IMR-90 (cell line): ENCODE measurements around the gene ZNF77. TPM values are rescaled to one million over a fixed set of nuclear protein-coding genes. Genes with fewer than 3 reads are reported as not detected.

ENCODE experiments used
- ATAC-seq: fragments of 200-7000 bp; cut with Tn5 transposase; 2 replicates; pipeline ENCODE4 v1.9.1; 2020; ENCODE audit warnings: low read depth, mild to moderate bottlenecking, moderate library complexity
- BruUV-seq: library from RNA; stranded (reverse); fragments of 400-500 nt; replicated peaks from 2 replicates; lab custom pipeline; 2021; lab: Mats Ljungman, UMichigan
- CTCF ChIA-PET: fragments of 300-600 bp; formaldehyde crosslinking; extraction: SDS; loops from one replicate; lab custom pipeline; 2021; ENCODE audit warnings: antibody characterized with exemption; lab: Yijun Ruan, JAX
- POLR2A ChIA-PET: fragments of 300-600 bp; sonication (Branson Sonifier 250); formaldehyde crosslinking; loops from one replicate; lab custom pipeline; 2022; ENCODE audit warnings: antibody characterized with exemption; ENCODE audit not compliant: unreplicated experiment; lab: Charles Lee
- DNase-seq: peaks from one replicate; pipeline ENCODE4 v3.0.0; 2013
- H2AFZ ChIP-seq: replicated peaks from 2 replicates; pipeline ENCODE3; 2013; ENCODE audit warnings: low read length, mild to moderate bottlenecking; ENCODE audit not compliant: poor library complexity
- H2AK5ac ChIP-seq: 2 replicates; pipeline ENCODE4 v1.6.1; 2013; ENCODE audit warnings: low read depth, low read length, inconsistent platforms
- H2AK9ac ChIP-seq: replicated peaks from 2 replicates; pipeline ENCODE3; 2013; ENCODE audit warnings: mild to moderate bottlenecking, low read depth, low read length, moderate library complexity; ENCODE audit not compliant: poor library complexity
- H2BK120ac ChIP-seq: 2 replicates; pipeline ENCODE4 v1.6.1; 2013; ENCODE audit warnings: low read depth, low read length, inconsistent platforms
- H2BK15ac ChIP-seq: 3 replicates; pipeline ENCODE4 v1.6.1; 2013; ENCODE audit warnings: low read depth, low read length, inconsistent platforms
- H2BK20ac ChIP-seq: 2 replicates; pipeline ENCODE4 v1.6.1; 2013; ENCODE audit warnings: low read depth, mild to moderate bottlenecking, inconsistent platforms, low read length, moderate library complexity
- H2BK5ac ChIP-seq: 2 replicates; pipeline ENCODE4 v1.6.1; 2013; ENCODE audit warnings: mild to moderate bottlenecking, low read depth, low read length, inconsistent platforms; ENCODE audit not compliant: poor library complexity, severe bottlenecking
- H3K14ac ChIP-seq: replicated peaks from 2 replicates; pipeline ENCODE4 v1.6.1; 2013; ENCODE audit warnings: low read depth, low read length, inconsistent platforms
- H3K18ac ChIP-seq: 2 replicates; pipeline ENCODE4 v1.6.1; 2013; ENCODE audit warnings: low read depth, low read length, control low read depth
- H3K23ac ChIP-seq: 2 replicates; pipeline ENCODE4 v1.6.1; 2013; ENCODE audit warnings: low read depth, low read length, inconsistent platforms
- H3K27ac ChIP-seq: 2 replicates; pipeline ENCODE4 v1.5.1; 2013; ENCODE audit warnings: mild to moderate bottlenecking, control low read depth, low read length; ENCODE audit not compliant: insufficient read depth
- H3K27me3 ChIP-seq: 2 replicates; pipeline ENCODE4 v1.6.1; 2013; ENCODE audit warnings: low read length; ENCODE audit not compliant: control insufficient read depth, insufficient read depth
- H3K36me3 ChIP-seq: 2 replicates; pipeline ENCODE4 v1.6.1; 2013; ENCODE audit warnings: low read length, mixed read lengths; ENCODE audit not compliant: control insufficient read depth, insufficient read depth
- H3K4ac ChIP-seq: 2 replicates; pipeline ENCODE4 v1.6.1; 2013; ENCODE audit warnings: low read depth, low read length, inconsistent platforms
- H3K4me1 ChIP-seq: 2 replicates; pipeline ENCODE4 v1.6.1; 2013; ENCODE audit warnings: low read length, mixed read lengths; ENCODE audit not compliant: control insufficient read depth, insufficient read depth
- H3K4me2 ChIP-seq: 2 replicates; pipeline ENCODE4 v1.6.1; 2013; ENCODE audit warnings: low read depth, mild to moderate bottlenecking, control low read depth, low read length, moderate library complexity
- H3K4me3 ChIP-seq: 2 replicates; pipeline ENCODE4 v1.5.1; 2013; ENCODE audit warnings: low read depth, mild to moderate bottlenecking, control low read depth, low read length, moderate library complexity; ENCODE audit not compliant: insufficient read depth
- H3K56ac ChIP-seq: 2 replicates; pipeline ENCODE4 v1.6.1; 2013; ENCODE audit warnings: low read length, inconsistent platforms; ENCODE audit not compliant: insufficient read depth; ENCODE audit errors: extremely low read depth
- H3K79me1 ChIP-seq, 2 experiments: 2 replicates each; pipeline ENCODE4 v1.6.1; 2013; ENCODE audit warnings: low read length in 2 of 2, inconsistent platforms in 1 of 2, low read depth in 1 of 2
- H3K9ac ChIP-seq: 2 replicates; pipeline ENCODE4 v1.6.1; 2013; ENCODE audit warnings: low read depth, low read length, control low read depth
- H3K9me1 ChIP-seq: 2 replicates; pipeline ENCODE4 v1.6.1; 2013; ENCODE audit warnings: low read length, inconsistent platforms; ENCODE audit not compliant: insufficient read depth
- H3K9me3 ChIP-seq: 2 replicates; pipeline ENCODE4 v1.6.1; 2013; ENCODE audit warnings: low read length; ENCODE audit not compliant: control insufficient read depth, insufficient read depth
- H4K20me1 ChIP-seq: 2 replicates; pipeline ENCODE4 v1.6.1; 2013; ENCODE audit warnings: low read length, inconsistent platforms; ENCODE audit not compliant: insufficient read depth
- H4K5ac ChIP-seq: 2 replicates; pipeline ENCODE4 v1.6.1; 2013; ENCODE audit warnings: mild to moderate bottlenecking, low read depth, low read length, control low read depth
- H4K8ac ChIP-seq, 2 experiments: 2 replicates each; pipeline ENCODE4 v1.6.1; 2013; ENCODE audit warnings: low read depth in 2 of 2, low read length in 2 of 2, control low read depth in 1 of 2, inconsistent platforms in 1 of 2
- H4K91ac ChIP-seq: 2 replicates; pipeline ENCODE4 v1.6.1; 2013; ENCODE audit warnings: low read depth, low read length, inconsistent platforms; ENCODE audit not compliant: insufficient read depth
- BHLHE40 ChIP-seq: fragments of 150-350 bp; IDR thresholded peaks from 2 replicates; pipeline ENCODE4 v1.6.1; 2016; ENCODE audit warnings: mild to moderate bottlenecking, low read depth, low read length
- CEBPB ChIP-seq: IDR thresholded peaks from 2 replicates; pipeline ENCODE4 v1.6.1; 2012; ENCODE audit warnings: low read depth, low read length, improper control_type of control experiment
- CHD1 ChIP-seq: IDR thresholded peaks from 2 replicates; pipeline ENCODE4 v1.6.1; 2012; ENCODE audit warnings: low read depth, low read length, improper control_type of control experiment
- CTCF ChIP-seq: conservative IDR thresholded peaks from 2 replicates; pipeline ENCODE4 v1.5.1; 2012; ENCODE audit warnings: mild to moderate bottlenecking, low read depth, low read length, improper control_type of control experiment
- ELK1 ChIP-seq: fragments of 150-350 bp; IDR thresholded peaks from 2 replicates; pipeline ENCODE4 v1.6.1; 2016; ENCODE audit warnings: low read depth, mild to moderate bottlenecking, low read length, moderate library complexity, borderline replicate concordance
- FOS ChIP-seq: fragments of 150-350 bp; IDR thresholded peaks from 2 replicates; pipeline ENCODE4 v1.6.1; 2016; ENCODE audit warnings: low read depth, low read length
- MAFK ChIP-seq: IDR thresholded peaks from 2 replicates; pipeline ENCODE4 v1.6.1; 2012; ENCODE audit warnings: low read depth, low read length, improper control_type of control experiment
- MAZ ChIP-seq: IDR thresholded peaks from 2 replicates; pipeline ENCODE4 v1.6.1; 2012; ENCODE audit warnings: low read depth, mild to moderate bottlenecking, low read length, improper control_type of control experiment, moderate library complexity, borderline replicate concordance
- MXI1 ChIP-seq: IDR thresholded peaks from 2 replicates; pipeline ENCODE4 v1.6.1; 2012; ENCODE audit warnings: low read depth, mild to moderate bottlenecking, low read length, moderate library complexity, borderline replicate concordance
- NFE2L2 ChIP-seq: fragments of 150-350 bp; IDR thresholded peaks from 2 replicates; pipeline ENCODE4 v1.6.1; 2016; ENCODE audit warnings: low read depth, mild to moderate bottlenecking, low read length
- POLR2A ChIP-seq: IDR thresholded peaks from 2 replicates; pipeline ENCODE4 v1.6.1; 2012; ENCODE audit warnings: mild to moderate bottlenecking, low read depth, low read length
- RAD21 ChIP-seq: IDR thresholded peaks from 2 replicates; pipeline ENCODE4 v1.6.1; 2012; ENCODE audit warnings: low read length, improper control_type of control experiment
- RCOR1 ChIP-seq: IDR thresholded peaks from 2 replicates; pipeline ENCODE4 v1.6.1; 2012; ENCODE audit warnings: mild to moderate bottlenecking, low read length, improper control_type of control experiment; ENCODE audit not compliant: insufficient replicate concordance
- RFX5 ChIP-seq: IDR thresholded peaks from 2 replicates; pipeline ENCODE4 v1.8.0; 2012; ENCODE audit warnings: low read depth, mild to moderate bottlenecking, low read length, moderate library complexity
- SMC3 ChIP-seq: fragments of 150-350 bp; IDR thresholded peaks from 2 replicates; pipeline ENCODE4 v1.6.1; 2016; ENCODE audit warnings: low read depth, mild to moderate bottlenecking, antibody characterized with exemption, low read length, moderate library complexity
- USF2 ChIP-seq: fragments of 150-350 bp; IDR thresholded peaks from 2 replicates; pipeline ENCODE4 v1.6.1; 2017; ENCODE audit warnings: mild to moderate bottlenecking, antibody characterized with exemption, low read length, low read depth
- WGBS, 2 experiments: methylation state at CpG; one replicate each; pipeline versions ENCODE4 v1.1.5 to v1.1.7; 2013; ENCODE audit warnings: missing lambda C conversion rate in 2 of 2; ENCODE audit not compliant: insufficient read length in 1 of 2; ENCODE audit errors: extremely low coverage in 2 of 2; 5-methylcytosine and 5-hydroxymethylcytosine counted together
- dilution Hi-C: fragments of 300-500 bp; cut with HindIII; formaldehyde crosslinking; loops from one replicate; pipeline ENCODE4 v1.14.3; 2018; ENCODE audit warnings: low sequenced_read_pairs; ENCODE audit not compliant: unreplicated experiment
- in situ Hi-C: fragments of 300-500 bp; cut with MboI; formaldehyde crosslinking; loops from 3 replicates; pipeline ENCODE4 v1.14.3; 2019; ENCODE audit warnings: low sequenced_read_pairs, inconsistent platforms, mixed read lengths
- intact Hi-C: fragments of 100-400 bp; cut with micrococcal nuclease; formaldehyde crosslinking; loops from 2 replicates; pipeline ENCODE4 v1.10.0; 2022
- polyA plus RNA-seq, 3 experiments: library from polyadenylated mRNA; depleted of rRNA; stranded (reverse); fragments of >200 nt; gene quantifications; 2 replicates each; pipeline ENCODE4 v1.2.3, GENCODE V29; 2012; ENCODE audit warnings: low replicate concordance in 1 of 3
- total RNA-seq: library from RNA; depleted of rRNA; stranded (reverse); fragments of >200 nt; gene quantifications from 2 replicates; pipeline ENCODE4 v1.2.3, GENCODE V29; 2012

The ZNF77 gene
- total and polyA plus RNA-seq, 2 of the 4 experiments (the other 2 are of a cell fraction), result 3.6 to 6.5 TPM

DNA sequence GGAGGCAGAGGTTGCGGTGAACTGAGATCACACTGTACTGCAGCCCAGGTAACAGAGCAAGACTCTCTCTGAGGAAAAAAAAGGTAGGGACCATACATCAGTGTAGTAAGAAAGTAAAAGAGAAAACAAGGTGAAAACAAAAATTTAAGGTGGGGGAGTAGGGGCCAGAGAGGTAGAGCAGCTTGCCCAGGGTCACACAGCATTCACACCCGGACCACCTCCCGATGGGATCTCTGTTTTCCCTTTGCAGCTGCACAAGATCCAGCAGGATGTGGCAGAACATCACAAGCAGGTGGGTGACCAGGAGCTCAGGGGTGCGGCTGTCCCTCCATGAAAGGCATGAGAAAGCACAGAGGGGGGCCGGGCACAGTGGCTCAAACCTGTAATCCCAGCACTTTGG is 37.1 kb upstream of the ZNF77 start:
- Histone ChIP-seq H3K18ac (no peak overlapping the region), H4K5ac (no peak overlapping the region), H4K91ac (no peak overlapping the region), H3K27me3 (peaks cover 3% of the 10 kb centered on the region), H2BK5ac (no peak overlapping the region), H2AFZ (no peak overlapping the region), H3K14ac (no peak overlapping the region), H3K4me1 (peaks cover 10% of the 10 kb centered on the region; the same call in 1 of the 2 replicates), H2AK5ac (no peak overlapping the region), H3K9me3 (no peaks in the 10 kb centered on the region), H3K4ac (no peak overlapping the region), H2BK120ac (no peak overlapping the region), H3K4me3 (no peak overlapping the region), H3K4me2 (no peak overlapping the region), H3K9ac (no peak overlapping the region), H2BK15ac (no peak overlapping the region), H3K23ac (no peak overlapping the region), H4K20me1 (no peaks in the 10 kb centered on the region), H2BK20ac (no peak overlapping the region), H3K9me1 (0 out of 2 replicates have a peak, but pooled peaks cover 1% of the 10 kb centered on the region), H3K56ac (no peak overlapping the region), H3K27ac (no peak overlapping the region), H4K8ac (no peak overlapping the region), H3K36me3 (no peaks in the 10 kb centered on the region), H2AK9ac (no peak overlapping the region), H3K79me1 (no peaks in the 10 kb centered on the region)
- DNase-seq (no peak), ATAC-seq (no peak)
- intact Hi-C loops, result no loop called here
- WGBS, 2 experiments, result 95% methylated on average over 3 of the region's 5 CpGs; no CpG with 5 or more reads in 1 of the 2 experiments
- dilution Hi-C loops, result no loop called here
- no TSS peak for BruUV-seq
- in situ Hi-C loops, result no loop called here
- CTCF ChIA-PET, result no interaction called here
- TF ChIP-seq MAFK, result no peak
- no peak for TF ChIP-seq CEBPB
- TF ChIP-seq RFX5, result no peak
- no peak for TF ChIP-seq BHLHE40
- TF ChIP-seq SMC3, result no peak
- no peak for TF ChIP-seq CTCF
- no peak for TF ChIP-seq FOS
- no peak for TF ChIP-seq RAD21
- no peak for TF ChIP-seq POLR2A
- TF ChIP-seq MXI1, result no peak
- TF ChIP-seq USF2, result no peak
- TF ChIP-seq CHD1, result no peak
- TF ChIP-seq RCOR1, result no peak
- no peak for TF ChIP-seq NFE2L2
- TF ChIP-seq ELK1, result no peak
- TF ChIP-seq MAZ, result no peak
- POLR2A ChIA-PET, result interaction anchor here (0.7 kb wide), 1 partner anchor 24 kb away, joined by 3 read pairs; no protein-coding TSS in a partner anchor
